HCT116 (cell line): ENCODE measurements around the gene ACOX3. TPM values are rescaled to one million over a fixed set of nuclear protein-coding genes. Genes with fewer than 3 reads are reported as not detected.

Experiments
- ATAC-seq: fragments of 200-7000 bp; cut with Tn5 transposase; 2 replicates; pipeline ENCODE4 v1.9.1; 2020; ENCODE audit warnings: mild to moderate bottlenecking, moderate library complexity
- BruUV-seq: library from RNA; stranded (reverse); fragments of 400-500 nt; replicated peaks from 2 replicates; lab custom pipeline; 2021; lab: Mats Ljungman, UMichigan
- CTCF ChIA-PET: fragments of 300-600 bp; sonication (Branson Sonifier 250); formaldehyde crosslinking; loops from one replicate; lab custom pipeline; 2021; ENCODE audit warnings: antibody characterized with exemption; lab: Charles Lee
- POLR2A ChIA-PET: fragments of 300-600, 350-600 bp; sonication (Branson Sonifier 250); formaldehyde crosslinking; loops from one replicate; lab custom pipeline; 2021; ENCODE audit warnings: antibody characterized with exemption; lab: Charles Lee
- RAD21 ChIA-PET, 2 experiments: fragments of 300-600 bp; sonication (Branson Sonifier 250); formaldehyde crosslinking; loops; one replicate each; lab custom pipeline; 2023; ENCODE audit warnings: low total read pairs in 2 of 2; ENCODE audit not compliant: uncharacterized antibody in 2 of 2, unreplicated experiment in 2 of 2, low non-redundant PET in 1 of 2; lab: Charles Lee
- DNase-seq: peaks from one replicate; pipeline ENCODE4 v3.0.0-alpha.2; 2010; ENCODE audit warnings: low read depth, low spot score
- H2AFZ ChIP-seq: fragments of 200-600 bp; shearing (Covaris generic), sonication (generic); 2 replicates; pipeline ENCODE4 v1.6.1; 2017; ENCODE audit warnings: low read depth, mixed run types, mixed read lengths, antibody characterized with exemption, low read length; ENCODE audit not compliant: poor library complexity, severe bottlenecking
- H3K27ac ChIP-seq: 2 replicates; pipeline ENCODE4 v1.5.1; 2012; ENCODE audit warnings: low read depth, low read length
- H3K27me3 ChIP-seq: fragments of 200-600 bp; sonication (generic); 2 replicates; pipeline ENCODE4 v1.6.1; 2016; ENCODE audit warnings: mixed run types, low read length, mixed read lengths; ENCODE audit not compliant: insufficient read depth
- H3K36me3 ChIP-seq, 2 experiments: fragments of 200-500 bp in 1 of 2; fragments of 200-600 bp in 1 of 2; sonication (Bioruptor generic) in 1 of 2; sonication (generic) in 1 of 2; 2 replicates each; pipeline versions ENCODE4 v1.5.1 to v1.6.1; 2014 to 2016; ENCODE audit warnings: low read length in 2 of 2, inconsistent platforms in 1 of 2, mixed read lengths in 1 of 2, mixed run types in 1 of 2; ENCODE audit not compliant: insufficient read depth in 2 of 2, control insufficient read depth in 1 of 2
- H3K4me1 ChIP-seq, 2 experiments: fragments of 200-600 bp in 1 of 2; sonication (generic) in 1 of 2; 2 replicates each; pipeline versions ENCODE4 v1.5.1 to v1.6.1; 2012 to 2017; ENCODE audit warnings: low read length in 2 of 2, inconsistent platforms in 1 of 2, mild to moderate bottlenecking in 1 of 2, mixed read lengths in 1 of 2, mixed run types in 1 of 2, moderate library complexity in 1 of 2; ENCODE audit not compliant: insufficient read depth in 2 of 2, control insufficient read depth in 1 of 2
- H3K4me2 ChIP-seq: fragments of 200-600 bp; sonication (generic); 2 replicates; pipeline ENCODE4 v1.6.1; 2017; ENCODE audit warnings: mixed run types, low read length, mixed read lengths
- H3K4me3 ChIP-seq, 2 experiments: fragments of 200-600 bp in 1 of 2; sonication (generic) in 1 of 2; replicated peaks in 1 of 2; 2 replicates each; pipeline ENCODE4 v1.5.1; 2011 to 2016; ENCODE audit warnings: low read length in 2 of 2, control low read depth in 1 of 2, low read depth in 1 of 2, mild to moderate bottlenecking in 1 of 2, mixed read lengths in 1 of 2, mixed run types in 1 of 2
- H3K79me2 ChIP-seq: fragments of 200-600 bp; sonication (generic); 2 replicates; pipeline ENCODE4 v1.6.1; 2017; ENCODE audit warnings: mild to moderate bottlenecking, mixed run types, low read length, moderate library complexity, mixed read lengths; ENCODE audit not compliant: insufficient read depth
- H3K9ac ChIP-seq: fragments of 200-600 bp; sonication (generic); 2 replicates; pipeline ENCODE4 v1.6.1; 2016; ENCODE audit warnings: low read length, mixed read lengths
- H3K9me2 ChIP-seq: fragments of 200-600 bp; sonication (generic), shearing (Covaris generic); 2 replicates; pipeline ENCODE4 v1.6.1; 2017; ENCODE audit warnings: mixed run types, mild to moderate bottlenecking, moderate library complexity; ENCODE audit not compliant: insufficient read depth
- H3K9me3 ChIP-seq, 2 experiments: fragments of 200-500 bp in 1 of 2; fragments of 200-600 bp in 1 of 2; sonication (Bioruptor generic) in 1 of 2; sonication (generic) in 1 of 2; 2 replicates each; pipeline ENCODE4 v1.6.1; 2014 to 2017; ENCODE audit warnings: low read length in 2 of 2, mixed read lengths in 2 of 2, inconsistent platforms in 1 of 2, low read depth in 1 of 2, mild to moderate bottlenecking in 1 of 2, mixed run types in 1 of 2, moderate library complexity in 1 of 2; ENCODE audit not compliant: control insufficient read depth in 1 of 2, insufficient read depth in 1 of 2
- H4K20me1 ChIP-seq: fragments of 200-600 bp; sonication (generic), shearing (Covaris generic); 2 replicates; pipeline ENCODE4 v1.6.1; 2017; ENCODE audit warnings: mixed run types, mild to moderate bottlenecking, moderate library complexity; ENCODE audit not compliant: insufficient read depth
- CEBPB ChIP-seq: IDR thresholded peaks from 2 replicates; pipeline ENCODE4 v1.6.1; 2012; ENCODE audit warnings: low read depth
- EGR1 ChIP-seq: IDR thresholded peaks from 2 replicates; pipeline ENCODE4 v1.6.1; 2012; ENCODE audit warnings: low read depth
- EZH2 ChIP-seq: fragments of 200-600 bp; sonication (generic); IDR thresholded peaks from 2 replicates; pipeline ENCODE4 v1.6.1; 2017; ENCODE audit warnings: antibody characterized with exemption, mixed run types
- EZH2phosphoT487 ChIP-seq: fragments of 200-600 bp; IDR thresholded peaks from 2 replicates; pipeline ENCODE4 v1.6.1; 2018; ENCODE audit warnings: antibody characterized with exemption, borderline replicate concordance
- JUND ChIP-seq: IDR thresholded peaks from 2 replicates; pipeline ENCODE4 v1.6.1; 2012
- RAD21 ChIP-seq: IDR thresholded peaks from 2 replicates; pipeline ENCODE4 v1.6.1; 2012; ENCODE audit warnings: low read depth, mild to moderate bottlenecking
- SRF ChIP-seq: IDR thresholded peaks from 2 replicates; pipeline ENCODE4 v1.6.1; 2012; ENCODE audit warnings: low read depth
- TCF7L2 ChIP-seq: IDR thresholded peaks from 2 replicates; pipeline ENCODE4 v1.7.0; 2011; ENCODE audit warnings: borderline replicate concordance, inconsistent platforms; ENCODE audit not compliant: insufficient read depth, insufficient read length; ENCODE audit errors: extremely low read depth
- YY1 ChIP-seq: IDR thresholded peaks from 2 replicates; pipeline ENCODE4 v1.6.1; 2011; ENCODE audit warnings: low read length, low read depth, moderate library complexity, mild to moderate bottlenecking; ENCODE audit not compliant: insufficient replicate concordance; ENCODE audit errors: extremely low read depth
- ZNF274 ChIP-seq: fragments of 200-500 bp; sonication (Bioruptor generic); IDR thresholded peaks from 2 replicates; pipeline ENCODE4 v1.6.1; 2014; ENCODE audit warnings: mild to moderate bottlenecking, low read depth, low read length, inconsistent platforms
- intact Hi-C: fragments of 100-400 bp; cut with micrococcal nuclease; formaldehyde crosslinking; loops from 2 replicates; pipeline ENCODE4 v1.10.0; 2022
- total RNA-seq: library from RNA; stranded (reverse); gene quantifications from one replicate; pipeline ENCODE4 v1.2.1, GENCODE V29; 2021; ENCODE audit not compliant: unreplicated experiment
- TF ChIP-seq, protein P1 (sequence below), 3 experiments: fragments of 200-600 bp in 1 of 3; sonication (generic) in 1 of 3; IDR thresholded peaks in 2 of 3; conservative IDR thresholded peaks in 1 of 3; 2 replicates each; pipeline ENCODE4 v1.5.1; 2012 to 2017; ENCODE audit warnings: low read depth in 2 of 3, low read length in 2 of 3, antibody characterized with exemption in 1 of 3, borderline replicate concordance in 1 of 3, control low read depth in 1 of 3, mild to moderate bottlenecking in 1 of 3, mixed read lengths in 1 of 3, mixed run types in 1 of 3, moderate library complexity in 1 of 3; ENCODE audit not compliant: insufficient read depth in 1 of 3
- TF ChIP-seq, protein P2 (sequence below): IDR thresholded peaks from 2 replicates; pipeline ENCODE4 v1.6.1; 2011; ENCODE audit warnings: mild to moderate bottlenecking, low read length, moderate library complexity; ENCODE audit not compliant: insufficient replicate concordance; ENCODE audit errors: extremely low read depth
- TF ChIP-seq, protein P3 (sequence below): IDR thresholded peaks from 2 replicates; pipeline ENCODE4 v1.6.1; 2012

The ACOX3 gene
- total RNA-seq, 1 experiment from 2014 or later: 16.9 TPM

- H3K9me3 ChIP-seq: no peaks in the 10 kb centered on the region
- H3K27me3 ChIP-seq: no peaks in the 10 kb centered on the region
- no peak overlapping the region for H2AFZ ChIP-seq
- RAD21 ChIA-PET: no interaction called here
- peaks cover 0 to 7% of the 10 kb centered on the region in 2 experiments; a peak in 2 of 4 replicates for H3K4me1 ChIP-seq
- no peak overlapping the region for H3K9ac ChIP-seq
- intact Hi-C loops: no loop called here
- CTCF ChIA-PET: no interaction called here
- H3K27ac ChIP-seq: no peak overlapping the region
- no peaks in the 10 kb centered on the region for H4K20me1 ChIP-seq
- no peaks in the 10 kb centered on the region for H3K9me2 ChIP-seq
- no peaks in the 10 kb centered on the region for H3K79me2 ChIP-seq
- no peak for DNase-seq
- BruUV-seq: no TSS peak
- no peak overlapping the region for H3K4me3 ChIP-seq
- no peaks in the 10 kb centered on the region for H3K36me3 ChIP-seq
- POLR2A ChIA-PET: no interaction called here
- no peak overlapping the region for H3K4me2 ChIP-seq
- TF ChIP-seq ZNF274 (no peak), JUND (no peak), YY1 (no peak), EZH2phosphoT487 (no peak), TCF7L2 (no peak), RAD21 (no peak), CEBPB (no peak), SRF (no peak), EGR1 (no peak), EZH2 (no peak)
- TF ChIP-seq, protein P1, sequence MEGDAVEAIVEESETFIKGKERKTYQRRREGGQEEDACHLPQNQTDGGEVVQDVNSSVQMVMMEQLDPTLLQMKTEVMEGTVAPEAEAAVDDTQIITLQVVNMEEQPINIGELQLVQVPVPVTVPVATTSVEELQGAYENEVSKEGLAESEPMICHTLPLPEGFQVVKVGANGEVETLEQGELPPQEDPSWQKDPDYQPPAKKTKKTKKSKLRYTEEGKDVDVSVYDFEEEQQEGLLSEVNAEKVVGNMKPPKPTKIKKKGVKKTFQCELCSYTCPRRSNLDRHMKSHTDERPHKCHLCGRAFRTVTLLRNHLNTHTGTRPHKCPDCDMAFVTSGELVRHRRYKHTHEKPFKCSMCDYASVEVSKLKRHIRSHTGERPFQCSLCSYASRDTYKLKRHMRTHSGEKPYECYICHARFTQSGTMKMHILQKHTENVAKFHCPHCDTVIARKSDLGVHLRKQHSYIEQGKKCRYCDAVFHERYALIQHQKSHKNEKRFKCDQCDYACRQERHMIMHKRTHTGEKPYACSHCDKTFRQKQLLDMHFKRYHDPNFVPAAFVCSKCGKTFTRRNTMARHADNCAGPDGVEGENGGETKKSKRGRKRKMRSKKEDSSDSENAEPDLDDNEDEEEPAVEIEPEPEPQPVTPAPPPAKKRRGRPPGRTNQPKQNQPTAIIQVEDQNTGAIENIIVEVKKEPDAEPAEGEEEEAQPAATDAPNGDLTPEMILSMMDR (IDR thresholded peaks at IDR 0.05 in 2 of 3, conservative IDR thresholded peaks at IDR 0.05 in 1 of 3; ENCODE audit: borderline replicate concordance in 1 of 3, insufficient read depth in 1 of 3, low read depth in 2 of 3, low read length in 2 of 3): no peak
- TF ChIP-seq, protein P2, sequence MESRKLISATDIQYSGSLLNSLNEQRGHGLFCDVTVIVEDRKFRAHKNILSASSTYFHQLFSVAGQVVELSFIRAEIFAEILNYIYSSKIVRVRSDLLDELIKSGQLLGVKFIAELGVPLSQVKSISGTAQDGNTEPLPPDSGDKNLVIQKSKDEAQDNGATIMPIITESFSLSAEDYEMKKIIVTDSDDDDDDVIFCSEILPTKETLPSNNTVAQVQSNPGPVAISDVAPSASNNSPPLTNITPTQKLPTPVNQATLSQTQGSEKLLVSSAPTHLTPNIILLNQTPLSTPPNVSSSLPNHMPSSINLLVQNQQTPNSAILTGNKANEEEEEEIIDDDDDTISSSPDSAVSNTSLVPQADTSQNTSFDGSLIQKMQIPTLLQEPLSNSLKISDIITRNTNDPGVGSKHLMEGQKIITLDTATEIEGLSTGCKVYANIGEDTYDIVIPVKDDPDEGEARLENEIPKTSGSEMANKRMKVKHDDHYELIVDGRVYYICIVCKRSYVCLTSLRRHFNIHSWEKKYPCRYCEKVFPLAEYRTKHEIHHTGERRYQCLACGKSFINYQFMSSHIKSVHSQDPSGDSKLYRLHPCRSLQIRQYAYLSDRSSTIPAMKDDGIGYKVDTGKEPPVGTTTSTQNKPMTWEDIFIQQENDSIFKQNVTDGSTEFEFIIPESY: no peak
- TF ChIP-seq, protein P3, sequence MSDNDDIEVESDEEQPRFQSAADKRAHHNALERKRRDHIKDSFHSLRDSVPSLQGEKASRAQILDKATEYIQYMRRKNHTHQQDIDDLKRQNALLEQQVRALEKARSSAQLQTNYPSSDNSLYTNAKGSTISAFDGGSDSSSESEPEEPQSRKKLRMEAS: no peak
- no peak for ATAC-seq
These were observed 43.6 kb downstream of the ACOX3 start for GRCh38 chr4:8396762-8397406.
